Erythroblast (primary cell): Measurements from ENCODE around the gene CDK17.

Experiments
- GATA1 ChIP-seq: IDR thresholded peaks from 2 replicates; pipeline ENCODE4 v1.6.1; 2011; ENCODE audit warnings: low read depth, mild to moderate bottlenecking, control low read depth, low read length, moderate library complexity
- POLR2A ChIP-seq: IDR thresholded peaks from 2 replicates; pipeline ENCODE4 v1.6.1; 2011; ENCODE audit warnings: mild to moderate bottlenecking, low read length

DNA sequence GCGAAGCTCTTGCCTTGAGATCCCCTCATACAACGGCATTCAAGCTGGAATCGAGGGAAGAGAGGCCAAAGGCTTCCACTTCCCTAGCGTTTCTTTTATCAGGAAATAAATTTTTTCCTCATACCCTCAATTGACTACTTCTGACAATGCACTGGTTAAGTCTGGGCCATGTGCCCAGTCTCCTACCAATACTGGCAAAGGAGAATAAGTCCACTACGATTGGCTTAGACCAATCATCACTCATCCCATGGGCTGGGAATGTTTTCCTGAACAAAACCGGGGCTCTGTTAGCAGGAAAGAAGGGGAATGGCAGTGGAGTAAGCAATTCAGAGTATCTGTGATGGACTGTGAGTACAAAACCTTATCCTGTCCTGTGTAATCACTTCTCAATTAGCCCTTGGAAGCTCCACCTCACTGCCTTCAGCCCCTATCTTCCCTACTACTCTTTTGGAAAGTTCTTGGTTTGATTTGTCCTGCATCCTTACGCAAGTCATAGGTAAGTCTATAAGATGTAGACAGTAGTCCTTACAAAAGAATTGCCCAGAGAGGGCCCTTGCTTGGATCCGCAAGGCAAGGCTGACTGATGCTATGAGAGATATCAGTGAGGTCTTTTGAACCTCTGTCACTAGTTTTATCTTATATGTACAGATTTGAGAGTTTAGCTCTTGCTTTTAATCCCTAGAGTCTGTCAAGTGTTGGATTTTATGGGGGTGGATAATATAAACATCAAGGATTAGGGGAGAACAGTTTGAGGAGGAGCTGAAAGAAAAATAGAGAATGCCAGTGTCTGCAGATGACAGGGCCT lies 36.3 kb upstream of the CDK17 start:
- TF ChIP-seq POLR2A = no peak
- no peak for TF ChIP-seq GATA1
